Neural crest cell (in vitro differentiated cells): ENCODE measurements around the gene ZDHHC9. TPM values are rescaled to one million over a fixed set of nuclear protein-coding genes. Genes with fewer than 3 reads are reported as not detected.

ENCODE experiments used
- DNase-seq: peaks from one replicate; pipeline ENCODE4 v3.0.0; 2021; ENCODE audit warnings: low read depth, mixed read lengths, low spot score
- H3K27ac Mint-ChIP-seq: one replicate; pipeline ENCODE4 v1.8.0; 2021; ENCODE audit warnings: mild to moderate bottlenecking, mixed read lengths; ENCODE audit not compliant: unreplicated experiment
- H3K27me3 Mint-ChIP-seq: 2 replicates; pipeline ENCODE4 v1.8.0; 2021; ENCODE audit warnings: low read depth, mild to moderate bottlenecking, mixed read lengths
- H3K36me3 Mint-ChIP-seq: 2 replicates; pipeline ENCODE4 v1.8.0; 2021; ENCODE audit warnings: low read depth, mild to moderate bottlenecking, mixed read lengths
- H3K4me1 Mint-ChIP-seq: 2 replicates; pipeline ENCODE4 v1.8.0; 2021; ENCODE audit warnings: mixed read lengths
- H3K4me3 Mint-ChIP-seq: one replicate; pipeline ENCODE4 v1.8.0; 2021; ENCODE audit warnings: mild to moderate bottlenecking, mixed read lengths
- H3K9me3 Mint-ChIP-seq: 2 replicates; pipeline ENCODE4 v1.8.0; 2021; ENCODE audit warnings: mixed read lengths
- total RNA-seq: library from RNA; stranded (reverse); gene quantifications from 2 replicates; pipeline ENCODE4 v1.2.1, GENCODE V29; 2021
- TF ChIP-seq, protein P1 (sequence below): fragments of 200-600 bp; sonication (generic); conservative IDR thresholded peaks from 2 replicates; pipeline ENCODE4 v1.5.0; 2021; ENCODE audit warnings: antibody characterized with exemption, mild to moderate bottlenecking

ZDHHC9 gene
- total RNA-seq, 1 donor from 2014 or later, result 25.0 TPM

DNA sequence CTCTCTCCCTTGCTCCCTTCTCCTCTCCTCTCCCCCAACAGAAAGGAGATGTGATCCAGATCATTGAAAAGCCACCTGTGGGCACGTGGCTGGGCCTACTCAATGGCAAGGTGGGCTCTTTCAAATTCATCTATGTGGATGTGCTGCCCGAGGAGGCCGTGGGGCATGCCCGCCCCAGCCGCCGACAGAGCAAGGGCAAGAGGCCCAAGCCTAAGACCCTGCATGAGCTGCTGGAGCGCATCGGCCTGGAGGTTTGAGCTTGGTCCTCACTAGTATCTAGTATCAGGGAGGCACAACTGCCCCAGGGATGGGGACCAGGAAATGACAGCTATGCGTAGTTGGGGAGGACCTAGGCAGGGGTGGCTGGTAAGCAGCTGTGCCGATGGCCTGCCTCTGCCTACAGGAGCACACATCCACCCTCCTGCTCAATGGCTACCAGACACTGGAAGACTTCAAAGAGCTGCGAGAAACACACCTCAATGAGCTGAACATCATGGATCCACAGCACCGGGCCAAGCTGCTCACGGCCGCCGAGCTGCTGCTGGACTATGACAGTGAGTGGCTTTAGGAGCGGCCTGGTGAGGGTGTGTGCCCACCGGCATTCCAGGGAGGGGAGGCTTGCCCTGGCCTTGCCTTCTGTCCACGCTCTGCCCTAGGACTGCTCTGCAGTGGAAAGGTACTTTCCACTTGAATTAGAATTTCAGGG, 50.9 kb downstream of the ZDHHC9 start:
- Mint-ChIP-seq H3K27ac (no peak overlapping the region), H3K4me3 (no peak overlapping the region), H3K4me1 (no peaks in the 10 kb centered on the region), H3K9me3 (no peaks in the 10 kb centered on the region), H3K36me3 (no peaks in the 10 kb centered on the region), H3K27me3 (no peaks in the 10 kb centered on the region)
- TF ChIP-seq, protein P1, sequence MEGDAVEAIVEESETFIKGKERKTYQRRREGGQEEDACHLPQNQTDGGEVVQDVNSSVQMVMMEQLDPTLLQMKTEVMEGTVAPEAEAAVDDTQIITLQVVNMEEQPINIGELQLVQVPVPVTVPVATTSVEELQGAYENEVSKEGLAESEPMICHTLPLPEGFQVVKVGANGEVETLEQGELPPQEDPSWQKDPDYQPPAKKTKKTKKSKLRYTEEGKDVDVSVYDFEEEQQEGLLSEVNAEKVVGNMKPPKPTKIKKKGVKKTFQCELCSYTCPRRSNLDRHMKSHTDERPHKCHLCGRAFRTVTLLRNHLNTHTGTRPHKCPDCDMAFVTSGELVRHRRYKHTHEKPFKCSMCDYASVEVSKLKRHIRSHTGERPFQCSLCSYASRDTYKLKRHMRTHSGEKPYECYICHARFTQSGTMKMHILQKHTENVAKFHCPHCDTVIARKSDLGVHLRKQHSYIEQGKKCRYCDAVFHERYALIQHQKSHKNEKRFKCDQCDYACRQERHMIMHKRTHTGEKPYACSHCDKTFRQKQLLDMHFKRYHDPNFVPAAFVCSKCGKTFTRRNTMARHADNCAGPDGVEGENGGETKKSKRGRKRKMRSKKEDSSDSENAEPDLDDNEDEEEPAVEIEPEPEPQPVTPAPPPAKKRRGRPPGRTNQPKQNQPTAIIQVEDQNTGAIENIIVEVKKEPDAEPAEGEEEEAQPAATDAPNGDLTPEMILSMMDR, result no peak
- no peak for DNase-seq

DNA sequence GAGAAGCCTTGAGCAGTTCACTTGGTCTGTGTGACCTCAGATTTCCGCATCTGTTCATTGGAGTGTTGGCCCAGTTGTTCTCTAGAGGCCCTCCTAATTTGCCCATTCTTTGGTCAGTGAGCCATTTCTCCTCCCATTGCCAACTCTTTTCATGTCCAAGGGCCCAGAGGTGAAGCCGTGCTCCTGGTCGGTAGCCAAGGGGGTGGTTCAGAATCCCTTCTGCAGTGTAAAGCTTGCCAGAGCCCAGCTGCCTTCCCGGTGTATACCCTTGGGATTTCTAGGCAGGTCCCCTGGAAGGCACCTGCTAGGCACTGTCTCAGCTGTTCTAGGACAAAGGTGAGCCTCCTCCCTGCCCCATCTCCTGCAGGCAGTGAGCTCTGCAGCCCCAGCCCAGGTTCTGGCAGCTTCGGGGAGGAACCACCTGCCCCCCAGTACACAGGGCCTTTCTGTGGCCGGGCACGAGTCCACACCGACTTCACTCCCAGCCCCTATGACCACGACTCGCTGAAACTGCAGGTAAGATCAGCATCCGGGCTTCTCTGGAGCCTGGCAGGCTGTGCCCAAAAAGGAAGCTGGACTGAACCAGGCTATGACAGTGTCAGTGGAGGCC, 51.6 kb downstream of the ZDHHC9 start:
- Mint-ChIP-seq H3K27ac (no peak overlapping the region), H3K36me3 (no peaks in the 10 kb centered on the region), H3K4me1 (no peaks in the 10 kb centered on the region), H3K9me3 (no peaks in the 10 kb centered on the region), H3K4me3 (no peak overlapping the region), H3K27me3 (no peaks in the 10 kb centered on the region)
- TF ChIP-seq, protein P1, result no peak
- DNase-seq, result no peak

- Mint-ChIP-seq H3K27me3 (no peaks in the 10 kb centered on the region), H3K27ac (no peak overlapping the region), H3K4me1 (no peaks in the 10 kb centered on the region), H3K36me3 (no peaks in the 10 kb centered on the region), H3K4me3 (no peak overlapping the region), H3K9me3 (no peaks in the 10 kb centered on the region)
- no peak for DNase-seq
- TF ChIP-seq, protein P1, result no peak
These were observed 52.4 kb downstream of the ZDHHC9 start for GRCh38 chrX:129791336-129791735.

GRCh38 chrX:129790808-129791207, 52.9 kb downstream of the ZDHHC9 start:
- no peak overlapping the region for H3K27ac Mint-ChIP-seq
- no peaks in the 10 kb centered on the region for H3K9me3 Mint-ChIP-seq
- TF ChIP-seq, protein P1, result no peak
- no peak overlapping the region for H3K4me3 Mint-ChIP-seq
- H3K36me3 Mint-ChIP-seq, result no peaks in the 10 kb centered on the region
- DNase-seq, result no peak
- no peaks in the 10 kb centered on the region for H3K27me3 Mint-ChIP-seq
- no peaks in the 10 kb centered on the region for H3K4me1 Mint-ChIP-seq

- Mint-ChIP-seq H3K36me3 (no peaks in the 10 kb centered on the region), H3K27me3 (no peaks in the 10 kb centered on the region), H3K9me3 (no peaks in the 10 kb centered on the region), H3K4me1 (no peaks in the 10 kb centered on the region), H3K4me3 (no peak overlapping the region), H3K27ac (no peak overlapping the region)
- no peak for DNase-seq
- TF ChIP-seq, protein P1, result no peak
These were observed 53.5 kb downstream of the ZDHHC9 start for GRCh38 chrX:129790146-129790545.
